Activated CD4-positive, alpha-beta T cell treated with anti-CD3 and anti-CD28 coated beads, Interleukin-2, amount 50 U/mL, for 16 hours (primary cell): ENCODE data around the gene GNA12.
"Not testable (repeated sequence)": the region's sequence is repeated elsewhere in the genome, so short reads cannot be mapped to it uniquely, and the experiment has no call there.

Experiments used
- DNase-seq: peaks from one replicate; pipeline ENCODE4 v3.0.0-alpha.2; 2020

The GNA12 gene

DNA sequence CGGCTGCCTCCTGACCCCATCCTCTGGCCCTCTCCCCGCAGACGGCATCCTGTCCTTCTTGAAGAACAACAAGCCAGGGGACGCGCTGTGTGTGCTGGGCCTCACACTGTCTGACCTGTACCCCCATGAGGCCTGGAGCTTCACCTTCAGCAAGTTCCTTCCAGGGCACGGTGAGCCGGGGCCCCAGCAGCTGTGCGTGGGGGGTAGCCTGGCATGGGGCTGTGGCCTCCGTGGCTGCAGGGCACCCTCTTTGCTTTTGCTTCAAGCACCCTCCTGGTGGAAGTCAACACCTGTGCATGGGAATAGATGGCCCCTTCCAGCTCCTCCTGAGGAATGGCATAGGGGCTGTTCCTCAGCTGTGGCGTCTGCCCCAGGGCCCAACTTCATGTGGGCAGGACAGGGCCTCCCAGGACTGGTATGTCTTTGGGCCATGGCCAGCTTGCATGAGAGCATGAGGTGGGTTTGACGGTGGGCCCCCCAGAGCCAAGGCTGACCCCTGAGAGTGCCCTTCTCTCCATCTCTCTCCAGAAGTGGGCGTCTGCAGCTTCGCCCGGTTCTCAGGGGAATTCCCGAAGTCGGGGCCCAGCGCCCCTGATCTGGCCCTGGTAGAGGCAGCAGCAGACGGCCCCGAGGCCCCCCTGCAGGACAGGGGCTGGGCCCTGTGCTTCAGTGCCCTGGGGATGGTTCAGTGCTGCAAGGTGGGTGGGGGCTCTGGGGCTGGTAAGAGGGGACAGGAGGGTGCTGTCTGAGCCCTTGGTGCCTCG is 135.4 kb downstream of the GNA12 start:
- no peak for DNase-seq

- DNase-seq, result no peak
Measured at GRCh38 chr7:2708041-2708440, 136.1 kb downstream of the GNA12 start.

GRCh38 chr7:2707481-2707880 is 136.6 kb downstream of the GNA12 start:
- DNase-seq, result no peak

DNA sequence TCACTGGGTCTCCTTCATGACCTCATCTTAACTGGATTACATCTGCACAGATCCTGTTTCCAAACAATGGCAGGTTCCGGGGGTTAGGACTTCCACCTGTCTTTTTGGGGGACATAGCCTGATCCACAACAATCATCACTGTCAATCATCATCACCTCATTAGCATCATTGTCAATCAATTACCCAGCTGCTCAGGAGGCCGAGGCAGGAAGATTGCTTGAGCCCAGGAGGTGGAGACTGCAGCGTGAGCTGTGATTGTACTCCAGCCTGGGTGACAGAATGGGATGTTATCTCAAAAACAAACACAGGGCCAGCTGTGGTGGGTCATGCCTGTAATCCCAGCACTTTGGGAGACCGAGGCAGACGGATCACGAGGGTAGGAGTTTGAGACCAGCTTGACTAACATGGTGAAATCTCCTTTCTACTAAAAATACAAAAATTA is 137.4 kb downstream of the GNA12 start:
- DNase-seq, result no peak

DNA sequence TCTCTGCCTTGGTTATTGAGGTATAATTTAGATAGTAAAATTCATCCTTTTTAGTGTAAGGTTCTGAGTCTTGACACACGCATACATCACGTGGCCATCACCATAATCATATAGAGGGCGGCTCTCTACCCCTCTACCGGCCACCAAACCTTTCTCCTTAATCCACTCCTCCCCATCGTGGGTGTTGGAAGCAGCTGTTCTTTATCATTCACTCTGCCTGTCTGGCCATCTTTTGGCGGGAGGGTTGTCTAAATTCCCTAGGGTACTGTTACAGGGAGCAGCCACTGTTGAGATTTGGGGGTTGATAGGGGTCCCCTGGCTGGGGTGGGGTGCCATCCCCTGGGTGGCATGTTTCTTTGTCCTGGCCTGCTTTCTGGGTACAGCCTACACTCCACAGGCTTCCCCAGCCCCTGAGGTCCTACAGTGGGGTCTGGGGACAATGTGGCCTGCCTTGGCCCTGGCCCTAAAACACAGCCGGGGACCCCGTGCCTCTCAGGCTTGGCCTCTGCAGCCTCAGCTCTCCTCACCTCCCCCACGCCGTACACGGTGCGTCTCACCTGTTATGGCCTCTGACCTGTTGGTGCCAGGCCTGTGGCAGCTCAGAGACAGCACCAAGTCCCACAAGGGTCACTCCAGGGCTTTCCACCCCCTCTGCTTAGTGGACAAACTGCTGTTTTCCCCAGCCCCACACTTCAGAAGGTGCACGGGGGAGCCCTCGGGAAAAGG is 138.6 kb downstream of the GNA12 start:
- no peak for DNase-seq

DNA sequence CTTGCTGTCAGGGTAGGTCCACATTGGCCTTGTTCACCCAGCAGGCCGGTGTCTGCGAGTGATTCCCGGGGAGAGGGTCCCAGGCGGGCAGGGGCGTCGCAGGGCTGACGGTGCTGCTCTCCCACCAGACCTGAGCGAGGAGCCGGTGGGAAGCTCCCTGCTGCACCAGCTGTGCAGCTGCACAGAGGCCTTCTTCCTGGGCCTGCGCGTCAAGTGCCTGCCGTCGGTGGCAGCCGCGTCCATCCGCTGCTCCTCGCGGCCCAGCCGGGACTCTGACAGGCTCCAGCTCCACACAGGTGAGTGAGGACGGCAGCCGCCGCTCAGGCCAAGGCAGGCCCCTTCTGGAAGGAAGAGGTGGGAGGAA is 141.5 kb downstream of the GNA12 start:
- DNase-seq, result no peak

DNA sequence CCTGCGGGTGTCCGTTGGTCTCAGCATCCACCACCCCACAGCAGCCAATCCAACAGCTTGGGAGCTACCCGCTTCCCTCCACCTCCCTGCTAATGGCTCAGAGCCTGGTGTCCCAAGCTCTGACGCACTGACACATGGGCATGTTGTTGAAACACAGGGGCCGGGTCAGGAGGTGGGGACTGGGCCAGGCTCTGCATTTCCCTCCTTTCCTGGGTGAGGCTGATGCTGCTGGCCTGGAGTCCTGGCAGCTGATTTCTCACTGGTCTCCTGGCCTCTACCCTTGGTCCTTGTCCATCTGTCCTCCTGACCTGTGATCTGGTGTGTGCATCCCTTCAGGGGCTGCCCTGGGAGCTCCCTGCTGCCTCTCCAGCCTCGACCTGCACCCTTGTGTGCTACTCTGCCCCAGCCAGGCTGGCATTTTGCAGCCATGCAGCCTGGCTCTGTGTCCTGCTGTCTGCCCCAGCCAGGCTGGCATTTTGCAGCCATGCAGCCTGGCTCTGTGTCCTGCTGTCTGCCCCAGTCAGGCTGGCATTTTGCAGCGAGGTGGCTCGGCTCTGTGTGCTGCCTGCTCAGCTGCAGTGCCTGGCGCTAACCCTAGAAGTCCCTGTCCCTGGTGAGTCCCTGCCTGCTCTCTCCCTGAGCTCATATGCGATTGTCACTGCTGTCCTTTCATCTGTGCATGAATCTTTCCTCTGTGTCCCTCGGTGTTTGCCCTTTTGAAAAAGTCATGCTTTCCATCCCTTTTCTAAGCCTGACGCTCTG is 142.1 kb downstream of the GNA12 start:
- DNase-seq, result no peak

DNA sequence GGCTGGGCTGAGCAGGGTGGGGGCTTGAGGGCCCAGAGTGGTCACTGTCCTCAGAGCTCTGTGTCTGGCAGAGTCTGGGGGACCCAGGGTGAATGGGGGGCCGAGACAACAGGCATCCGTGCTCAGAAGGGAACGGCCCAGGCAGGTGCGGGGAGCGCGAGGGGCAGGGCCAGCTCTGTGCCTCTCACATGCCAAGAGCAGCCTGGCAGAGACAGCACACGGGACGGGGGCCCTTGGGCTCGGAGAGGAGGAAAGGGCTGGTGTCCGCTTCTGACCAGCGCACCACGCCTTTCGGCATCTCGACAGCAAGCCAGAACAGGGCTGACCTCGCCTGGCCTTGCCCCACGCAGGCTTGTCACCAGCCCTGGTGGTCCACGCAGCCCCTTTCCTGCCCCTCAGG is 142.7 kb downstream of the GNA12 start:
- no peak for DNase-seq

GRCh38 chr7:2700141-2700850 is 143.8 kb downstream of the GNA12 start:
- DNase-seq, result no peak

GRCh38 chr7:2699289-2699620 is 144.9 kb downstream of the GNA12 start:
- DNase-seq, result no peak

DNA sequence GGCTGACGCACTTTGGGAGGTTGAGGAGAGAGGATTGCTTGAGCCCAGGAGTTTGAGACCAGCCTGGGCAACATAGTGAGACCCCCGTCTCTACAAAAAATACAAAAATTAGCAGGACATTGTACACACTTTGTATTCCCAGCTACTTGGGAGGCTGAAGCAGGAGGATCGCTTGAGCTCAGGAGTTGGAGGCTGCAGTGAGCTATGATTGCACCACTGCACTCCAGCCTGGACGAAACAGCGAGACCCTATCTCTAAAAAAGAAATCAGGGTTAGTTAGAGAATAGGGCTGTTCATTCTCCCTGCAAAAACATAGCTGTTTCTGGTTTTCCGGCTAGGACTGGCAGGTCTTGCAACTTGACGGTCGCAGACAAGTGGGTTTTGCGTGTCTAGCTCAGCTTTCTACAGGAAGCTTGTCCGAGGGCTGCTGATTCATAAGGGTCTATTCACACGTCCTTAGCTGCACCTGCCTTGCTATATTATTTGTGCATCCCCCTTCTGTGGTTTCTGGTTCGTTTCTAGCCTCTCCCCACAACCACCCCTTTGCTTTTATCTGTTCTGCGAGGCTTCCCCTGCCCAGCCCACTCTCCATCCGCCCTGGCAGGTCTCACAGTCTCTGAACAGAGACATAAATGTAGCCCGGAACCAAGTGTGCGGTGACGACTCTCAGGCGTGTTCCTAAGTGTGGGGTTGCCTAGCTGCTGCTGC is 145.4 kb downstream of the GNA12 start:
- peak; percentile 96 for DNase-seq

GRCh38 chr7:2694122-2694436 is 150.0 kb downstream of the GNA12 start:
- DNase-seq, result not testable (repeated sequence)

DNA sequence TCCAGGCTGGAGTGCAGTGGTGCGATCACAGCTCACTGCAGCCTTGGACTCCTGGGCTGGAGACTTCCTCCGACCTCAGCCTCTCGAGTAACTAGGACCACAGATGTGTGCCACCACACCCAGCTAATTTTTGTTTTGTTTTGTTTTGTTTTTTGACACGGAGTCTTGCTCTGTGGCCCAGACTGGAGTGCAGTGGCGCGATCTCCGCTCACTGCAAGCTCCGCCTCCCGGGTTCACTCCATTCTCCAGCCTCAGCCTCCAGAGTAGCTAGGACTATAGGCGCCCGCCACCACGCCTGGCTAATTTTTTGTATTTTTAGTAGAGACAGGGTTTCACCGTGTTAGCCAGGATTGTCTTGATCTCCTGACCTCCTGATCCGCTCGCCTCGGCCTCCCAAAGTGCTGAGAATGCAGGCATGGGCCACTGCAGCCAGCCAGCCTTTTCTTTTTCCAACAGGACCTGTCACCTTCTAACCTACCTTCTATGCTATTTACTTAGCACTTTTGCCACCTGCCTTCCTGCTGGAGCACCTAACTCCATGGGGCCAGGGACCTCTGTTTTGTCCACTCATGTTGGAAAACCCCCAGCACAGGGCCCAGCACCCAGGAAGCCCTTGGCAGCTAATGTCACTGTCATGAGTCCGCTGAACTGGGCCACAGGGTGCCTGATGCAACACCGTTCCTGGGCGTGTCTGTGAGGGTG is 150.5 kb downstream of the GNA12 start:
- DNase-seq, result not testable (repeated sequence)

- no peak for DNase-seq
Measured at GRCh38 chr7:2692543-2692942, 151.6 kb downstream of the GNA12 start.

- DNase-seq, result not testable (repeated sequence)
Measured at GRCh38 chr7:2691932-2692439, 152.1 kb downstream of the GNA12 start.

GRCh38 chr7:2691011-2691707 is 152.9 kb downstream of the GNA12 start:
- DNase-seq, result no peak

GRCh38 chr7:2689951-2690705 is 154.0 kb downstream of the GNA12 start:
- DNase-seq, result no peak

GRCh38 chr7:2689343-2689847 is 154.7 kb downstream of the GNA12 start:
- no peak for DNase-seq

DNA sequence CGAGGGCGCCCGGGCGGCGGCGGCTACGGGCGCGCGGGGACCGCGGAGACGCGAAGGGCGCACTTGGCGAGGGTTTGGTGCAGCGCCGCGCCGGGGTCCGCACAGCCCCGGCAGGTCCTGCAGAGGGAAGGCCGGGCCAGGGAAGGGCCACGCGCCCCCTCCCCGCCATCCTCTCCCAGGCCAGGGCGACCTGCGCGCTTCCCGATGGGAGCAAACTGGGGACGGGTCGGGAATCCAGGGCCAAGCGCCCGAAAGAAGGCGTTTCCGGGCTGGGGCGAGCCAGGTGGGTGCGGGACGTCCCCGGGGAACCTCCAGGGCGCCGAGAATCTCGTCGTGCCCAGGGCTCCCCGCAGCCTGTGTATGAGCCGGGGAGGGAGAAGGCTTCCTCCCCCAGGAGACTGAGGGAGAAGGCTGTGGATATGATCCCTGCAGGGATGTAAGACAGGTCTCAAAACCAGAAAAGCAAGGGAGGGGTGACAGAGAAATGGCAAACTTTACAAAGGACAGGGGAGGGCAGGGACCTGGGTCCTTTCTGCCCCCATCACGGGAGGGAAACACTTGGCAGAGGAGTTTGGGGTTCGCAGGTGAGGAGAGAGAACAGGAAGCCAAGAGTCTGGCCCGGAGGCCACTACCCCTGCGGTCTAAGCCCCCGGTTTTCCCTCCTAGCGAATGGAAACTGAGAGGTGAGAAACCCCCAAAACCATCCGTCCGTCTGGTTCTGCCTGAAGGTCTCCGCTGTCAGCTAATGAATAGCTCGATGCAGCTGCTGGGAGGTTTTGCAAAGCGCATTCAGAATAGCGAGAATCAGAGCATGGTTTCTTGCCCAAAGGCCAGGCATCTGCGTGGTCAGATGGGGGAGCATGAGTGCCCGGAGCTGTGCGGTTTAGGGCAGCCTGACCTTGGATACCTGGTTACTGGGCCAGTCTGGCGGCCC is 155.4 kb downstream of the GNA12 start:
- no peak for DNase-seq
